ENCODE results near the gene HSD17B8.

GRCh38 chr6:33248932-33249731 lies 44.7 kb downstream of the HSD17B8 start:
- TF ChIP-seq EP300 (IDR thresholded peaks at IDR 0.05; ENCODE audit: borderline replicate concordance in 1 of 2, low read depth in 1 of 2, low read length in 1 of 2) (no peak), CTCF (IDR thresholded peaks at IDR 0.05) (no peak), CHD2 (IDR thresholded peaks at IDR 0.05; ENCODE audit: low read length, partially characterized antibody) (peak; percentile 27), ZBTB33 (IDR thresholded peaks at IDR 0.05; ENCODE audit: borderline replicate concordance, low read depth) (no peak), JUND (IDR thresholded peaks at IDR 0.05) (no peak), GABPA (IDR thresholded peaks at IDR 0.05; ENCODE audit: low read depth) (peak; percentile 59), USF2 (IDR thresholded peaks at IDR 0.05; ENCODE audit: borderline replicate concordance, low read depth, low read length) (no peak), MAX (IDR thresholded peaks at IDR 0.05; ENCODE audit: low read depth) (peak; percentile 86; the same call in 1 of the 2 replicates), USF1 (IDR thresholded peaks at IDR 0.05; ENCODE audit: borderline replicate concordance, low read depth) (no peak)

All from SK-N-SH (cell line).